CD4-positive, alpha-beta T cell (primary cell): ENCODE results near the gene ARHGAP21. TPM values are rescaled to one million over a fixed set of nuclear protein-coding genes. Genes with fewer than 3 reads are reported as not detected.
A peak's percentile ranks its signal among the peaks of the same experiment; 100 is the strongest.

Experiments
- ATAC-seq: fragments of 200-7000 bp; cut with Tn5 transposase; one replicate; pipeline ENCODE4 v1.10.0; 2022; ENCODE audit warnings: mild to moderate bottlenecking; ENCODE audit not compliant: poor library complexity
- CTCF ChIA-PET: fragments of 350-600 bp; sonication (Branson Sonifier 250); formaldehyde crosslinking; loops from one replicate; lab custom pipeline; 2021; ENCODE audit warnings: antibody characterized with exemption, inconsistent platforms; lab: Charles Lee
- POLR2A ChIA-PET: fragments of 350-600 bp; sonication (Branson Sonifier 250); formaldehyde crosslinking; loops from one replicate; lab custom pipeline; 2021; ENCODE audit warnings: antibody characterized with exemption, inconsistent platforms; lab: Charles Lee
- DNase-seq, 14 experiments: peaks; one replicate each; pipeline ENCODE4 v3.0.0-alpha.2; 2013 to 2020; ENCODE audit warnings: mixed read lengths in 2 of 14
- H3K27ac ChIP-seq, 2 donors: one replicate each; pipeline versions ENCODE4 v1.5.1 to v1.7.0; 2013; ENCODE audit warnings: low read length in 2 of 2, low read depth in 1 of 2, mild to moderate bottlenecking in 1 of 2
- H3K27me3 ChIP-seq, 2 experiments: 1 replicate in 1 of 2; 2 replicates in 1 of 2; pipeline versions ENCODE4 v1.6.1 to v1.7.0; 2013; ENCODE audit warnings: low read length in 2 of 2, control low read depth in 1 of 2, mild to moderate bottlenecking in 1 of 2, moderate library complexity in 1 of 2; ENCODE audit not compliant: insufficient read depth in 2 of 2, control insufficient read depth in 1 of 2
- H3K36me3 ChIP-seq: one replicate; pipeline ENCODE4 v1.6.1; 2013; ENCODE audit warnings: low read length, control low read depth; ENCODE audit not compliant: insufficient read depth
- H3K4me1 ChIP-seq: one replicate; pipeline ENCODE4 v1.6.1; 2013; ENCODE audit warnings: low read length, control low read depth; ENCODE audit not compliant: insufficient read depth
- H3K4me3 ChIP-seq: one replicate; pipeline ENCODE4 v1.5.1; 2013; ENCODE audit warnings: mild to moderate bottlenecking, low read length, moderate library complexity
- H3K9me3 ChIP-seq, 2 experiments: 1 replicate in 1 of 2; 2 replicates in 1 of 2; pipeline versions ENCODE4 v1.6.1 to v1.7.0; 2013; ENCODE audit warnings: low read length in 2 of 2, mild to moderate bottlenecking in 2 of 2, control low read depth in 1 of 2, moderate library complexity in 1 of 2; ENCODE audit not compliant: control insufficient read depth in 1 of 2, insufficient read depth in 1 of 2
- H3K27ac Mint-ChIP-seq: one replicate; pipeline ENCODE4 v1.8.0; 2020; ENCODE audit warnings: mixed read lengths
- H3K27me3 Mint-ChIP-seq: one replicate; pipeline ENCODE4 v1.8.0; 2021; ENCODE audit warnings: mixed read lengths
- H3K36me3 Mint-ChIP-seq: one replicate; pipeline ENCODE4 v1.8.0; 2021; ENCODE audit warnings: low read depth, mixed read lengths
- H3K4me1 Mint-ChIP-seq: one replicate; pipeline ENCODE4 v1.8.0; 2021; ENCODE audit warnings: low read depth, mixed read lengths
- H3K4me3 Mint-ChIP-seq: one replicate; pipeline ENCODE4 v1.8.0; 2020; ENCODE audit warnings: mild to moderate bottlenecking, mixed read lengths
- H3K9me3 Mint-ChIP-seq: one replicate; pipeline ENCODE4 v1.8.0; 2020; ENCODE audit warnings: mixed read lengths
- intact Hi-C, 2 experiments: fragments of 100-400 bp; cut with DNase I in 1 of 2; cut with micrococcal nuclease in 1 of 2; formaldehyde crosslinking; loops; one replicate each; pipeline versions ENCODE4 v1.15.1 to v1.9.0; 2023 to 2025; cut with DNase I, micrococcal nuclease
- total RNA-seq, 174 experiments: library from RNA in 2 of 174; stranded (reverse) in 2 of 174; gene quantifications; one replicate each; pipeline ENCODE4 v1.2.3 and lab custom pipeline; 2021 to 2026
- TF ChIP-seq, protein P1 (sequence below): fragments of 200-600 bp; IDR thresholded peaks from one replicate; pipeline ENCODE4 v1.8.0; 2022; ENCODE audit warnings: antibody characterized with exemption, mild to moderate bottlenecking

The ARHGAP21 gene
- total RNA-seq, 2 experiments from 2014 or later, result 38.4 to 43.4 TPM

- no peak overlapping the region for H3K27ac Mint-ChIP-seq
- Histone ChIP-seq H3K4me3 (no peak overlapping the region), H3K9me3 (no peaks in the 10 kb centered on the region), H3K27ac (peak overlapping the region in 1 of 2 donors; percentile 4), H3K36me3 (no peaks in the 10 kb centered on the region), H3K4me1 (no peaks in the 10 kb centered on the region), H3K27me3 (no peaks in the 10 kb centered on the region)
- TF ChIP-seq, protein P1, sequence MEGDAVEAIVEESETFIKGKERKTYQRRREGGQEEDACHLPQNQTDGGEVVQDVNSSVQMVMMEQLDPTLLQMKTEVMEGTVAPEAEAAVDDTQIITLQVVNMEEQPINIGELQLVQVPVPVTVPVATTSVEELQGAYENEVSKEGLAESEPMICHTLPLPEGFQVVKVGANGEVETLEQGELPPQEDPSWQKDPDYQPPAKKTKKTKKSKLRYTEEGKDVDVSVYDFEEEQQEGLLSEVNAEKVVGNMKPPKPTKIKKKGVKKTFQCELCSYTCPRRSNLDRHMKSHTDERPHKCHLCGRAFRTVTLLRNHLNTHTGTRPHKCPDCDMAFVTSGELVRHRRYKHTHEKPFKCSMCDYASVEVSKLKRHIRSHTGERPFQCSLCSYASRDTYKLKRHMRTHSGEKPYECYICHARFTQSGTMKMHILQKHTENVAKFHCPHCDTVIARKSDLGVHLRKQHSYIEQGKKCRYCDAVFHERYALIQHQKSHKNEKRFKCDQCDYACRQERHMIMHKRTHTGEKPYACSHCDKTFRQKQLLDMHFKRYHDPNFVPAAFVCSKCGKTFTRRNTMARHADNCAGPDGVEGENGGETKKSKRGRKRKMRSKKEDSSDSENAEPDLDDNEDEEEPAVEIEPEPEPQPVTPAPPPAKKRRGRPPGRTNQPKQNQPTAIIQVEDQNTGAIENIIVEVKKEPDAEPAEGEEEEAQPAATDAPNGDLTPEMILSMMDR, result no peak
- DNase-seq, result peak in 4 of 14 experiments; percentile 7 to 54 (median 18)
- no peaks in the 10 kb centered on the region for H3K36me3 Mint-ChIP-seq
- H3K27me3 Mint-ChIP-seq, result no peaks in the 10 kb centered on the region
- no peaks in the 10 kb centered on the region for H3K4me1 Mint-ChIP-seq
- CTCF ChIA-PET, result interaction anchor here (0.6 to 1.1 kb wide), 2 partner anchors 430 to 435 kb away, joined by 3 read pairs; no protein-coding TSS in a partner anchor
- intact Hi-C loops, result loop anchor here in 1 of 2 experiments (2.0 kb wide), 1 partner anchor 345 kb away; no protein-coding TSS in a partner anchor
- no peak overlapping the region for H3K4me3 Mint-ChIP-seq
- no peaks in the 10 kb centered on the region for H3K9me3 Mint-ChIP-seq
- POLR2A ChIA-PET, result interaction anchor here (1.5 kb wide), 1 partner anchor 23 kb away, joined by 5 read pairs; no protein-coding TSS in a partner anchor
- peak; percentile 60 for ATAC-seq
Measured at GRCh38 chr10:24645784-24646183, 77.9 kb downstream of the ARHGAP21 start.

DNA sequence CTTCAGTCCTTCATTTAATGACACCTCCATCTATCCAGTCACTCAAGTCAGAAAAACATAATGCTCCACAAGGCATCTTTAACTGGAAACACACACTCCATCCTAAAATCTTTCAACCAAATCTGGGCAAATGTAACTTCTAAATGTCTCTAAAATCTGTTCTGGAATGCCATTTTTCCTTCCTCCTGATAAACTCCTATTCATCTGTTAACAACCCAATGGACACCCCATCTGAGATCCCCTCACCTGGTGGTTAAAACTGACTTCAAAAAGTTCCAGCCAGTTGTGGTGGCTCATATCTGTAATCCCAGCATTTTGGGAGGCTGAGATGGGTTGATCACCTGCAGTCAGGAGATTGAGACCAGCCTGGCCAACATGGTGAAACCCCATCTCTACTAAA, 78.7 kb downstream of the ARHGAP21 start:
- Mint-ChIP-seq H3K9me3 (no peaks in the 10 kb centered on the region), H3K27ac (no peak overlapping the region), H3K4me1 (no peaks in the 10 kb centered on the region), H3K36me3 (no peaks in the 10 kb centered on the region), H3K4me3 (no peak overlapping the region), H3K27me3 (no peaks in the 10 kb centered on the region)
- ChIA-PET POLR2A (interaction anchor here (1.5 kb wide), 1 partner anchor 22 kb away, joined by 5 read pairs; no protein-coding TSS in a partner anchor), CTCF (interaction anchor here (0.7 kb wide), 1 partner anchor 1803 kb away, joined by 3 read pairs; no protein-coding TSS in a partner anchor)
- no peaks in the 10 kb centered on the region for H3K36me3 ChIP-seq
- TF ChIP-seq, protein P1, result no peak
- no peaks in the 10 kb centered on the region for H3K9me3 ChIP-seq
- no peak overlapping the region for H3K27ac ChIP-seq
- no peaks in the 10 kb centered on the region for H3K4me1 ChIP-seq
- no peak overlapping the region for H3K4me3 ChIP-seq
- DNase-seq (no peak), ATAC-seq (no peak)
- no peaks in the 10 kb centered on the region for H3K27me3 ChIP-seq
- intact Hi-C loops, result loop anchor here in 1 of 2 experiments (2.0 kb wide), 1 partner anchor 346 kb away; no protein-coding TSS in a partner anchor

- H3K27me3 ChIP-seq, result no peaks in the 10 kb centered on the region
- no peak overlapping the region for H3K4me3 Mint-ChIP-seq
- no peak overlapping the region for H3K4me3 ChIP-seq
- CTCF ChIA-PET, result no interaction called here
- no peaks in the 10 kb centered on the region for H3K36me3 ChIP-seq
- TF ChIP-seq, protein P1, result no peak
- H3K27me3 Mint-ChIP-seq, result no peaks in the 10 kb centered on the region
- DNase-seq (no peak), ATAC-seq (no peak)
- H3K36me3 Mint-ChIP-seq, result no peaks in the 10 kb centered on the region
- H3K27ac ChIP-seq, result no peak overlapping the region
- H3K4me1 Mint-ChIP-seq, result no peaks in the 10 kb centered on the region
- H3K4me1 ChIP-seq, result no peaks in the 10 kb centered on the region
- intact Hi-C loops, result loop anchor here (1.0 to 5.0 kb wide), 8 partner anchors 84 to 584 kb away; partner anchors contain the start of gene PRTFDC1 (in 1 of the 2)
- POLR2A ChIA-PET, result no interaction called here
- H3K27ac Mint-ChIP-seq, result no peak overlapping the region
- H3K9me3 Mint-ChIP-seq, result no peaks in the 10 kb centered on the region
- H3K9me3 ChIP-seq, result no peaks in the 10 kb centered on the region
Measured at GRCh38 chr10:24643679-24644209, 79.9 kb downstream of the ARHGAP21 start.
